Measurements from ENCODE around the gene NKX3-2.
A peak's percentile ranks its signal among the peaks of the same experiment; 100 is the strongest.

The NKX3-2 gene

DNA sequence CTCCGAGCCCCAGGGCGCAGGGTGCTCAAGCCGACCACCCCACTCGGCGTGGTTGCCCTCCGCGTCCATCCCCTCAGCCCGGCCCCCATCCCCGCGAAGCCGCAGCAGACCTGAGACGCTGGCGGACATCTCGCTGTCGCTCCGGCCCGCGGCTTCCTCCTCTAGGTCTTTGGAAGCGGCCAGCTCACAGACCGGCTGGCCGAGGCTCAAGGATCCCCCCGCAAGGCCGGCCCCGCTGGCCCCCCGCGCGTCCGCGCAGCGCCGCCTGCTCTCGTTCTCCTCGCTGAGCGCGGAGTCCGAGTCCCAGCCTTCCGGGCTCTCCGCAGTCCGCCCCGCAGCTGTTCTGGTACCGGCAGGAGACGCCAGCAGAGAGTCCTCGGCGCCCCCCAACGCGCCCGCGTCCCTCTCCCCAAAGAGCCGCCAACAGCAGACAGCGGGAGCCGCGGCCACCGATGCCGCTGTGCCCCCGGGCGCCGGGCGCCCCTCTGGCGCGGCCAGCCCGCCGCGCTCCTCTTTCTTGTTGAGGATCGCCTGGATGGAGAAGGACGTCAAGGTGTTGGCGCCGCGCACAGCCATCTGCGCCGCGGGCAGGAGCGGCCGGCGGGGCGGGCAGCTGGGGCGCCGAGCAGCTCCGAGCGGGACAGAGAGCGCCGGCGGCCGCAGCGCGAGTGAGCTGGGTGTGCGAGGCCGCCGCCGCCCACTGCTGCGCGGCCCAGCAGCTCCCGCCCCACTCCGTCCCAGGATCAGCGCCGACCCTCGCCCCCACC is at the start of gene NKX3-2:
Gene NKX3-2 (minus strand): TSS at position 670 of the 767 bp plus-strand sequence. CDS start 94 bp downstream, at position 576.
- TF ChIP-seq, protein P1, sequence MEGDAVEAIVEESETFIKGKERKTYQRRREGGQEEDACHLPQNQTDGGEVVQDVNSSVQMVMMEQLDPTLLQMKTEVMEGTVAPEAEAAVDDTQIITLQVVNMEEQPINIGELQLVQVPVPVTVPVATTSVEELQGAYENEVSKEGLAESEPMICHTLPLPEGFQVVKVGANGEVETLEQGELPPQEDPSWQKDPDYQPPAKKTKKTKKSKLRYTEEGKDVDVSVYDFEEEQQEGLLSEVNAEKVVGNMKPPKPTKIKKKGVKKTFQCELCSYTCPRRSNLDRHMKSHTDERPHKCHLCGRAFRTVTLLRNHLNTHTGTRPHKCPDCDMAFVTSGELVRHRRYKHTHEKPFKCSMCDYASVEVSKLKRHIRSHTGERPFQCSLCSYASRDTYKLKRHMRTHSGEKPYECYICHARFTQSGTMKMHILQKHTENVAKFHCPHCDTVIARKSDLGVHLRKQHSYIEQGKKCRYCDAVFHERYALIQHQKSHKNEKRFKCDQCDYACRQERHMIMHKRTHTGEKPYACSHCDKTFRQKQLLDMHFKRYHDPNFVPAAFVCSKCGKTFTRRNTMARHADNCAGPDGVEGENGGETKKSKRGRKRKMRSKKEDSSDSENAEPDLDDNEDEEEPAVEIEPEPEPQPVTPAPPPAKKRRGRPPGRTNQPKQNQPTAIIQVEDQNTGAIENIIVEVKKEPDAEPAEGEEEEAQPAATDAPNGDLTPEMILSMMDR (IDR thresholded peaks at IDR 0.05) = 0 out of 2 replicates have a peak, but pooled peaks have one; percentile 5
- TF ChIP-seq ZFX (IDR thresholded peaks at IDR 0.05; ENCODE audit: borderline replicate concordance) = no peak
- peak within 1 kb of the TSS; percentile 42; the same call in 1 of the 2 replicates for H3K27ac ChIP-seq

DNA sequence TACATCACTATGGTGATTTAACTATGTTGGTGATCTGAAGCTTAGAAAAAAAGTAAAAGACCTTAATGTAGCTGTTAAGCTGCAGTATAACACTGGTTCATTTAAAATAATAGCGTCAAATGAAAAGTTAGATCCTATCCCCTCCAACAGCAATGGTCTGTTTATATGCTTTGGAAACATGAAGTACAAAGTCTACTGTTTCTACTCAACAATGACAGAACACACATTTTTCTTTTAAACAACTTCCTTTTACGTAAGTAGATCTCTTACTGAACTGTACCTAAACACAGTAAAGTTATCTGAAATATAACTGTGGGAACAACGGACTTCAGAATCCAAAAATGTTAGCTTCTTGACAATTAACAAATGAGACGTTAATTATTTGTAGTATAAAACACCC is 47.9 kb upstream of the NKX3-2 start:
- H3K27ac ChIP-seq = no peak overlapping the region
- no peak for TF ChIP-seq ZFX (IDR thresholded peaks at IDR 0.05; ENCODE audit: borderline replicate concordance)
- TF ChIP-seq, protein P1 (IDR thresholded peaks at IDR 0.05) = no peak

DNA sequence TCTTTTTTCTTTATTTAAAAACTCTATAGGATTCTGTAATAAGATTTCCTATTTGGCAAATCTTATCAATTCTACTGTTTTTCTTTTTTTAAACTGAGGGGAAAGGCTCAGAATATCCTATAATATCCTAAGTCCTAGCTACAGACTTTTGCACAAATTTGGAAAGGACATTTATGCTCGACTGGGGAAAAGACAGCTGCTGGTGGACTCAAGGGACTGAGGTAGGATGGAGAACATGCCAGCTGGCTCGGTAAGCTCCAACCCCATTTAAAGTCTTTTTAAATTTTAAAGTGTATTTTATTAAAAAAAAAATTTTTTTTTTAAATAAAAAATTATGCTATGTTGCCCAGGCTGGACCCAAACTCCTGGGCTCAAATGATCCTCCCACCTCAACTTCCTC is 46.5 kb upstream of the NKX3-2 start:
- TF ChIP-seq, protein P1 (IDR thresholded peaks at IDR 0.05) = no peak
- TF ChIP-seq ZFX (IDR thresholded peaks at IDR 0.05; ENCODE audit: borderline replicate concordance) = no peak
- no peak overlapping the region for H3K27ac ChIP-seq

DNA sequence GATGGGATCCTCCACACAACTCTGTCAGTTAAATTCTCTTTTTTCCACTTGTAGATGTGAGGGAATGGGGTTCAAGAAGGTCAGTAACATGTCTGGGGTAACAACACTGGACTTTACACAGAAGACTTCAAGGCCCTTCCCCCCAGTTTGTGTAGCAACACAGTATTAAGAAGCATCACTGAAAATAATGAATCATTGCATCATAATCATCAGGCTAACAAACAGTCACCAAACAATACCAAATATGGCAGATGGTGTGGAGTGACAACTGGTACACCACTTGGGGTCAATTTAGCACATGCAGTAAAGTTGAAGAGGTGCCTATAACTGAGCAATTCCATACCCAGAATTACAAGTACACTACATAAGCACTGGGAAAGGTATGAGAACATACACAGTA is 44.6 kb upstream of the NKX3-2 start:
- TF ChIP-seq ZFX (IDR thresholded peaks at IDR 0.05; ENCODE audit: borderline replicate concordance) = no peak
- TF ChIP-seq, protein P1 (IDR thresholded peaks at IDR 0.05) = no peak

DNA sequence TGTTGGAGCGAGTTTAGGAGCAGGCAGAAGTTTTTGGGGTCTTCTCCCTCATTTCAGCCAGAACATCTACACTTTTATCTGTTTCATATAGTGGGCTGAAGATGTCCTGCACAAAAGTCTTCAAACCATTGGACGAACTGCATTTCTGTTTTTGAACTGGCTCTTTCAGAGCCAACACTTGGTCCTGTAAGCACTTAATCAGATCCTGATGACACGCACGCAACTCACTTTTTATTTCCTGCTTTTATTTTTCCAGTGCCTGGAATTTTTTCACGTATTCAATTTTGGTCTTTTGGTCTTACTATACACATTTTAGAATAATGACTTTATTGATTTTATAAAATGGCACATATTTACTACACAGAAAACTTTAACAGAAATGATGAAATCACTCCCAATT is 40.2 kb upstream of the NKX3-2 start:
- TF ChIP-seq, protein P1 (IDR thresholded peaks at IDR 0.05) = no peak
- TF ChIP-seq ZFX (IDR thresholded peaks at IDR 0.05; ENCODE audit: borderline replicate concordance) = no peak

More for the DNA sequence above, 44.6 kb upstream of the NKX3-2 start:
- no peak overlapping the region for H3K27ac ChIP-seq

DNA sequence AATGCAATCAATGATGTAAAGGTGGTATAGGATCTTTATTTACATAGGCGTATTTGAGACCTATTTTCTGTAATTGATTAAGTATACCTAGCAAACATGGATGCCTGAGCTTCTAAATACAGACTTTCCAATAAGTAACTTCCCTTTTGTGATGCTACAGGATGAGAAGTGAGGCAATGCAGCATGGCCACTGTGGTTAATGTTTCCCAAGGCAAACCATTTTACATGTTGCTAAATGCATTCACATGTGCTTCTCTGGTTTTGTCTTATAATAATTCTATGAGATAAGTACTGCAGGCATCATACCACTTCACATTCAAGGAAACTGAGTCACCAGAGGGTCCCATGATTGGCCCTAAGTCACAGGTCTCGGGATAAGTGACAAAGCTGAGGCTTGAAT is 35.7 kb upstream of the NKX3-2 start:
- H3K27ac ChIP-seq = no peak overlapping the region
- TF ChIP-seq ZFX (IDR thresholded peaks at IDR 0.05; ENCODE audit: borderline replicate concordance) = no peak
- TF ChIP-seq, protein P1 (IDR thresholded peaks at IDR 0.05) = no peak

More for the DNA sequence above, 40.2 kb upstream of the NKX3-2 start:
- H3K27ac ChIP-seq = no peak overlapping the region

DNA sequence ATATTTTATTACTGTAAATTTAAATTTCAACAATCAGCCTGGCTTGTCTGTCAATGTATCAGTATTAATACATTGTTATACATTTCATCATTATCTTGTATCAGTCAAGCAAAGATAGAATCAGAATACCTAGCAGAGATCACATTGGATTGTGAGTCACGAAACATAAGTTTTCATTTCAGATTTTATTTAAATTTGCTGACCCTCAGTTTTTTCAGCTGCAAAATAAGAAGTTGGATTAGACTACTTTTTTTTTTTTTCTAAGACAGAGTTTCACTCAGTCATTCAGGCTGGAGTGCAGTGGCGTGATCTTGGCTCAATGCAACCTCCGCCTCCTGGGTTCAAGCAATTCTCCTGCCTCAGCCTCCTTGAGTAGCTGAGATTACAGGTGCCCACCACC is 33.4 kb upstream of the NKX3-2 start:
- H3K27ac ChIP-seq = no peak overlapping the region
- no peak for TF ChIP-seq ZFX (IDR thresholded peaks at IDR 0.05; ENCODE audit: borderline replicate concordance)
- TF ChIP-seq, protein P1 (IDR thresholded peaks at IDR 0.05) = no peak
